Right cardiac atrium (tissue), 5 donors: Measurements from ENCODE around the gene SOWAHC. TPM values are rescaled to one million over a fixed set of nuclear protein-coding genes. Genes with fewer than 3 reads are reported as not detected.
A peak's percentile ranks its signal among the peaks of the same experiment; 100 is the strongest.

ENCODE experiments used
- ATAC-seq, 2 donors: fragments of 200-7000 bp; cut with Tn5 transposase; one replicate each; pipeline versions ENCODE4 v1.8.0 to v1.9.1; 2020; ENCODE audit warnings: moderate library complexity in 2 of 2, mild to moderate bottlenecking in 1 of 2
- DNase-seq, 3 donors: peaks; one replicate each; pipeline ENCODE4 v3.0.0-alpha.2; 2020
- H3K27ac ChIP-seq: one replicate; pipeline ENCODE4 v1.5.1; 2013; ENCODE audit warnings: mild to moderate bottlenecking, low read length, control low read depth, moderate library complexity
- H3K27me3 ChIP-seq: one replicate; pipeline ENCODE4 v1.6.1; 2013; ENCODE audit not compliant: control insufficient read depth, insufficient read depth
- H3K4me1 ChIP-seq: one replicate; pipeline ENCODE4 v1.6.1; 2013; ENCODE audit warnings: low read length; ENCODE audit not compliant: control insufficient read depth, insufficient read depth
- H3K4me3 ChIP-seq: one replicate; pipeline ENCODE4 v1.5.1; 2013; ENCODE audit warnings: low read length, control low read depth
- H3K9me3 ChIP-seq: one replicate; pipeline ENCODE4 v1.6.1; 2013; ENCODE audit warnings: low read length; ENCODE audit not compliant: control insufficient read depth
- WGBS: extraction: QIAGEN DNeasy Blood & Tissue Kit; methylation state at CpG from one replicate; pipeline ENCODE4 v1.1.7; 2013; 5-methylcytosine and 5-hydroxymethylcytosine counted together
- intact Hi-C, 4 donors: fragments of 100-400 bp; cut with DNase I; formaldehyde crosslinking; loops; one replicate each; pipeline versions ENCODE4 v1.11.0 to v1.14.0; 2022 to 2023
- polyA plus RNA-seq: library from polyadenylated mRNA; stranded (reverse); fragments of 200-250 nt; gene quantifications from one replicate; pipeline ENCODE4 v1.2.3, GENCODE V29; 2013
- total RNA-seq, 4 donors: library from RNA; stranded (reverse); fragmentation: NEBNext Ultra II Directional; extraction: Animal tissue kit (Norgen Biotek cat#: 25700); gene quantifications; one replicate each; pipeline ENCODE4 v1.2.1, GENCODE V29; 2021
- donor health status: healthy with polysubstance abuse.
- donor health status: DM: no; HTN: yes; CAD: no.
- donor health status: DM: no; HTN: no; CAD: no.
- donor health status: DM: no; HTN: yes; CAD: no; lungs with severe emphysema.
- donor health status: DM: yes; HTN: yes; CAD: no.

SOWAHC gene
- total and polyA plus RNA-seq, 5 donors, result 1.5 to 3.5 (median 2.5) TPM

- no peaks in the 10 kb centered on the region for H3K27me3 ChIP-seq
- no peak overlapping the region for H3K4me3 ChIP-seq
- DNase-seq (peak in 1 of 3 donors; percentile 65), ATAC-seq (no peak)
- H3K4me1 ChIP-seq, result peaks cover 9% of the 10 kb centered on the region
- intact Hi-C loops, result no loop called here
- WGBS, result 41% methylated on average over 6 of the region's 6 CpGs
- no peak overlapping the region for H3K27ac ChIP-seq
- H3K9me3 ChIP-seq, result no peaks in the 10 kb centered on the region
These were observed 12.4 kb upstream of the SOWAHC start for GRCh38 chr2:109601783-109602182.

DNA sequence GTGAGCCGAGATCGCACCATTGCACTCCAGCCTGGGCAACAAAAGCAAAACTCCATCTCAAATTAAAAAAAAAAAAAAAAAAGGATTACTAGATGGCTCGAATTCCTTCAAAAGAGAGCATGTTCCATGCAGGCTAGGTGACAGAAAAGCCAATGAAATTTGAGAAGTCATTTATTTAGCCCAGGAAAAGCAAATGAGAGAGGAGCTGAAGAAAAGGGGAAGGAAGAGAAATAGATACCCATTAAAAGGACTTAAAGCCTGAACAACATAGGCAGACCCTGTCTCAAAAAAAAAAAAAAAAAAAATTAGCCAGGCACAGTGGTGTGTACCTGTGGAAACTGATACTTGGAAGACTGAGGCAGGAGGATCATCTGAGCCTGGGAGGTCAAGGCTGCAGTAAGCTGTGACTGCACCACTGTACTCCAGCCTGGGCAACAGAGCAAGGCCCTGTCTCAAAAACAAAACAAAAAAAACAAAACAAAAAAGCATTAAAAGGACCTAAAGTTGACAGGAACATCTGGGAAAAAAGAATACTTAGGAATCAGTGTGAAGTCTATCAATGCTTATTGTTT, 11.5 kb upstream of the SOWAHC start:
- intact Hi-C loops, result no loop called here
- no peak overlapping the region for H3K27ac ChIP-seq
- H3K4me1 ChIP-seq, result peaks cover 9% of the 10 kb centered on the region

GRCh38 chr2:109604597-109604996, 9.6 kb upstream of the SOWAHC start:
- Histone ChIP-seq H3K4me3 (no peak overlapping the region), H3K4me1 (peaks cover 9% of the 10 kb centered on the region), H3K27me3 (no peaks in the 10 kb centered on the region), H3K27ac (no peak overlapping the region), H3K9me3 (no peaks in the 10 kb centered on the region)
- DNase-seq, result no peak
- ATAC-seq, result no peak
- intact Hi-C loops, result no loop called here
- WGBS, result 76% methylated on average over 5 of the region's 5 CpGs

More for the DNA sequence above, 11.5 kb upstream of the SOWAHC start:
- DNase-seq (no peak), ATAC-seq (no peak)
- 90% methylated on average over 3 of the region's 3 CpGs for WGBS
- H3K9me3 ChIP-seq, result no peaks in the 10 kb centered on the region
- H3K4me3 ChIP-seq, result no peak overlapping the region
- H3K27me3 ChIP-seq, result no peaks in the 10 kb centered on the region

- no peak for ATAC-seq
- Histone ChIP-seq H3K4me1 (peaks cover 5% of the 10 kb centered on the region), H3K9me3 (no peaks in the 10 kb centered on the region), H3K27me3 (no peaks in the 10 kb centered on the region), H3K4me3 (no peak overlapping the region), H3K27ac (no peak overlapping the region)
- DNase-seq, result no peak
- WGBS, result 86% methylated on average over 2 of the region's 2 CpGs
- intact Hi-C loops, result no loop called here
These were observed 6.4 kb upstream of the SOWAHC start for GRCh38 chr2:109607766-109608165.

- DNase-seq, result peak in 1 of 3 donors; percentile 59
- ATAC-seq, result no peak
- Histone ChIP-seq H3K4me3 (peak overlapping the region; percentile 21), H3K27ac (no peak overlapping the region), H3K27me3 (no peaks in the 10 kb centered on the region), H3K4me1 (peaks cover 5% of the 10 kb centered on the region), H3K9me3 (no peaks in the 10 kb centered on the region)
- intact Hi-C loops, result loop anchor here in 1 of 4 donors (5.0 kb wide), 1 partner anchor 62 kb away; no protein-coding TSS in a partner anchor
- 40% methylated on average over 8 of the region's 8 CpGs for WGBS
These were observed 4.7 kb upstream of the SOWAHC start for GRCh38 chr2:109609352-109610024.

DNA sequence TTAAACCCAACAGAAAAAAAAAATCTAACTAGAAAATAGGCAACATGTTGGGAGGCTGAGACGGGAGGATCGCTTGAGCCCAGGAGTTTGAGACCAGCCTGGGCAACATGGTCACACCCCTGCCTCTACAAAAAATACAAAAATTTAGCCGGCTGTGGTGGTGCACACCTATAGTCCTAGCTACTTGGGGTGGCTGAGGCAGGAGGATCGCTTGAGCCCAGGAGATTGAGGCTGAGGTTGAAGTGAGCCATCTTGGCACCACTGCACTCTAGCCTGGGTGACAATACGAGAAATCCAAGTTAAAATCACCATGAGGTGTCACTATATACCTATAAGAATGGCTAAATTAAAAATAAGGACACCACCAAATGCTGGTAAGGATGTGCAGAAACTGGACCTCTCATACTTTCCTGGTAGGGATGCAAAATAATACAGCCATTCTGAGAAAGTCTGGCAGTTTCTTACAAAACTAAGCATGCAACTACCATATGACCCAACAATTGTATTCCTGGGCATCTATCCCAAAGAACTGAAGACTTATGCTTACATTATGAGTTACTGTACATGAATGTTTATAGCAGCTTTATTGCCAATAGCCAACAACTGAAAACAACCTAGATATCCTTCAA, 2.6 kb upstream of the SOWAHC start:
- peaks cover 8% of the 10 kb centered on the region for H3K4me1 ChIP-seq
- ATAC-seq, result no peak
- no peak overlapping the region for H3K4me3 ChIP-seq
- 88% methylated on average over 5 of the region's 5 CpGs for WGBS
- no peak overlapping the region for H3K27ac ChIP-seq
- intact Hi-C loops, result loop anchor here in 1 of 4 donors (5.0 kb wide), 1 partner anchor 64 kb away; no protein-coding TSS in a partner anchor
- no peak for DNase-seq
- no peaks in the 10 kb centered on the region for H3K27me3 ChIP-seq
- no peaks in the 10 kb centered on the region for H3K9me3 ChIP-seq

DNA sequence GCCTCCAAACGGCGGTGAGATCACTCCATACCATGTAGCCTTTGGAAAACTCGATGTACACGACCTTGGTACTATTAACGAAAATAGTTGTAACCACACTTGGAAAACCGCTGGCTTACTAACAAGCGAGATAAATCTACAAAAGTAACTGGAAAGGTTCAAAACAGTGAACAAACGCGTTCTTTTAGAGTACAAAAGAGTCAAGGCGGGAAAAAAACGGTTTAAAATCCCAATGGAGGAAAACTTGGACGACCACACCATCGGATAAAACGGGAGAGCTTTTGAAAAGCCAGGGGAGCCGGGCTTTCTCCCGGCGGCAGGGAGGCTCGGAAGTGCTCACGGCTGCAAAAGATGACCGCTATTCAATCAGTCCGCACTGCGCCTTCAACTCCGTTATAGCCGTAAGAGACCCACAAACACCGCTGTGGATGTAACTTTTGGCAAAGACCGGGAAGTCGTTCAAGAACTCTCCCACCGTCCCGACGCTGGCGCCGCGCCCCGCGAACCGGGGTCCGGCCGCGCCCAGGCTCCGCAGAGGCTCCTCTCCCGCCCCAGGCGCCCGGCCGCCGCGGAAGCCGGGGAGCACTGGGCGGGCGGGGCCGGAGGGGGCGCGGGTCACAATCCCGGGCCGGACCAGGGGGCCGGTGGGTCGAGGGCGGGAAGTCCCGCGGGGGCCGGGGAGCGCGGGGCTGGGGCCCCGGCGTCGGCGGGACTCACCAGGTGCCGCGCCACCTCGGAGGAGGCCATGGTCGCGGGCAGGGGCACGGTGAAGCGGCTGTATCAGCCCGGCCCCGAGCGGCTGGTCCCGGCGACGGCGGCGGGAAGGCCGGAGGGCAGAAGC, 863 bp upstream of the SOWAHC start:
- Histone ChIP-seq H3K27ac (peak overlapping the region; percentile 97), H3K9me3 (no peaks in the 10 kb centered on the region), H3K4me1 (peaks cover 7% of the 10 kb centered on the region), H3K4me3 (peak overlapping the region; percentile 79), H3K27me3 (no peaks in the 10 kb centered on the region)
- peak; percentile 59 to 66 for ATAC-seq
- WGBS, result under 1% methylated on average over 82 of the region's 82 CpGs
- peak; percentile 81 to 92 (median 91) for DNase-seq
- intact Hi-C loops, result loop anchor here in 1 of 4 donors (5.0 kb wide), 1 partner anchor 66 kb away; no protein-coding TSS in a partner anchor

DNA sequence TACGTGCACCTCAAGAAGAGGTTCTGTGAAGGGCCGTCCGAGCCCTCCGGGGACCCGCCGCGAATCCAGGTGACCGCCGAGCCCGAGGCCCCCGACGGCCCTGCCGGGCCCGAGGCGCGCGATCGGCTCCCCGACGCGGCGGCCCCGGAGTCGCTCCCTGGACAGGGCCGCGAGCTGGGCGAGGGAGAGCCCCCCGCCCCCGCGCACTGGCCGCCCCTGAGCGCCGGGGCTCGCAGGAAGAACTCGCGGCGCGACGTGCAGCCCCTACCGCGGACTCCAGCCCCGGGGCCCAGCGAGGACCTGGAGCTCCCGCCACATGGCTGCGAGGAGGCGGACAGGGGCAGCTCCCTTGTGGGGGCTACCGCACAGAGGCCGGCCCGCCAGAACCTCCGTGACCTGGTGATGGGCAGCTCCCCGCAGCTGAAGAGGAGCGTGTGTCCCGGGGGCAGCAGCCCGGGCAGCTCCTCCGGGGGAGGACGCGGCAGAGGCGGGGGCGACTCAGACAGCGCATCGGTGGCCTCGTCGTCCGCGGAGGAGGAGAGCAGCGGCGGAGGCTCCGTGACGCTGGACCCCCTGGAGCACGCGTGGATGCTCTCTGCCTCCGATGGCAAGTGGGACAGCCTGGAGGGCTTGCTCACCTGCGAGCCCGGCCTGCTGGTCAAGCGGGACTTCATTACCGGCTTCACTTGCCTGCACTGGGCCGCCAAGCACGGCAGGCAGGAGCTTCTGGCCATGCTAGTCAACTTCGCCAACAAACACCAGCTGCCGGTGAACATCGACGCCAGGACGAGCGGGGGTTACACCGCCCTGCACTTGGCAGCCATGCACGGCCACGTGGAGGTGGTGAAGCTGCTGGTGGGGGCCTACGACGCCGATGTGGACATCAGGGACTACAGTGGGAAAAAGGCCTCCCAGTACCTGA, 812 bp downstream of the SOWAHC start:
- 10% methylated on average over 90 of the region's 90 CpGs for WGBS
- ATAC-seq (no peak), DNase-seq (peak; percentile 35 to 73 (median 69))
- Histone ChIP-seq H3K27ac (peak overlapping the region; percentile 79), H3K4me3 (peak overlapping the region; percentile 79), H3K27me3 (no peaks in the 10 kb centered on the region), H3K9me3 (no peaks in the 10 kb centered on the region), H3K4me1 (peaks cover 7% of the 10 kb centered on the region)
- intact Hi-C loops, result loop anchor here in 1 of 4 donors (5.0 kb wide), 1 partner anchor 68 kb away; no protein-coding TSS in a partner anchor

- ATAC-seq (no peak), DNase-seq (no peak)
- no peaks in the 10 kb centered on the region for H3K27me3 ChIP-seq
- 68% methylated on average over 24 of the region's 24 CpGs for WGBS
- no peak overlapping the region for H3K4me3 ChIP-seq
- no peak overlapping the region for H3K27ac ChIP-seq
- H3K9me3 ChIP-seq, result no peaks in the 10 kb centered on the region
- intact Hi-C loops, result no loop called here
- H3K4me1 ChIP-seq, result peaks cover 7% of the 10 kb centered on the region
These were observed 1.5 kb downstream of the SOWAHC start for GRCh38 chr2:109615637-109616144.

DNA sequence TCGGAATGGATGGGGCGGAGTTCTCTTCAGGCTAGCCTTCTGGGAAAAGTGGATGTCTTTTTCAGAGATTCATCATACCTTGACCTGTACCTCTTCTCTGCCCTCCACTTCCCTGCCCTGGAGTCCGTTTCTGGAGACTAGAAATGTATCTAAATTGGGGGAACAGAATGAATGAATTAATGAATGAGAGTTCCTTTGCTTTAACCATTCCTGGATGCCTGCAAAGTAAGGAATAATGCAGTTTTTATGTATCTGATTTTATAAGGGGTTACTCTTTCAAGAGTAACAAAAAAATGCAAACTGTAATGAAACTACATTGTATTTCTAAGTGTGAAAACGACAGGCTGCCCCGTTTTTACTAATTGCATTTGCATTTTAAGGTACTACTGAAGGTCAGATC, 2.0 kb downstream of the SOWAHC start:
- Histone ChIP-seq H3K4me1 (peaks cover 7% of the 10 kb centered on the region), H3K9me3 (no peaks in the 10 kb centered on the region), H3K4me3 (no peak overlapping the region), H3K27ac (no peak overlapping the region), H3K27me3 (no peaks in the 10 kb centered on the region)
- ATAC-seq (no peak), DNase-seq (no peak)
- intact Hi-C loops, result no loop called here
- 90% methylated on average over 5 of the region's 5 CpGs for WGBS
